Gastroesophageal sphincter (tissue), 3 donors: ENCODE results near the gene PRKX.

Source experiments
- CTCF ChIP-seq, 4 experiments: fragments of 200-600 bp in 2 of 4; fragments of 450-650 bp in 2 of 4; sonication (generic) in 1 of 4; IDR thresholded peaks; one replicate each; pipeline ENCODE4 v1.5.1; 2017 to 2019; ENCODE audit warnings: antibody characterized with exemption in 4 of 4, mild to moderate bottlenecking in 2 of 4, moderate library complexity in 2 of 4
- EP300 ChIP-seq: sonication (generic); formaldehyde crosslinking; IDR thresholded peaks from one replicate; pipeline ENCODE4 v1.6.1; 2017; ENCODE audit warnings: antibody characterized with exemption, mild to moderate bottlenecking
- POLR2A ChIP-seq, 2 donors: fragments of 450-650 bp; IDR thresholded peaks; one replicate each; pipeline ENCODE4 v1.6.1; 2017; ENCODE audit warnings: antibody characterized with exemption in 2 of 2, mild to moderate bottlenecking in 2 of 2, moderate library complexity in 1 of 2
- POLR2AphosphoS5 ChIP-seq: sonication (generic); formaldehyde crosslinking; IDR thresholded peaks from one replicate; pipeline ENCODE4 v1.6.1; 2017; ENCODE audit warnings: antibody characterized with exemption

- no peak for TF ChIP-seq CTCF (IDR thresholded peaks at IDR 0.05)
- no peak for TF ChIP-seq EP300
- no peak for TF ChIP-seq POLR2AphosphoS5
- TF ChIP-seq POLR2A (IDR thresholded peaks at IDR 0.05), result no peak
Measured at GRCh38 chrX:3679669-3680068, 33.8 kb downstream of the PRKX start.
